IPS-11a (cell line): ENCODE data around the gene COLEC12.
"Not testable (repeated sequence)": the region's sequence is repeated elsewhere in the genome, so short reads cannot be mapped to it uniquely, and the experiment has no call there.

Source experiments
- H3K4me3 ChIP-seq: one replicate; pipeline ENCODE4 v1.5.1; 2013; ENCODE audit warnings: low read depth, low read length, control low read depth

The COLEC12 gene

DNA sequence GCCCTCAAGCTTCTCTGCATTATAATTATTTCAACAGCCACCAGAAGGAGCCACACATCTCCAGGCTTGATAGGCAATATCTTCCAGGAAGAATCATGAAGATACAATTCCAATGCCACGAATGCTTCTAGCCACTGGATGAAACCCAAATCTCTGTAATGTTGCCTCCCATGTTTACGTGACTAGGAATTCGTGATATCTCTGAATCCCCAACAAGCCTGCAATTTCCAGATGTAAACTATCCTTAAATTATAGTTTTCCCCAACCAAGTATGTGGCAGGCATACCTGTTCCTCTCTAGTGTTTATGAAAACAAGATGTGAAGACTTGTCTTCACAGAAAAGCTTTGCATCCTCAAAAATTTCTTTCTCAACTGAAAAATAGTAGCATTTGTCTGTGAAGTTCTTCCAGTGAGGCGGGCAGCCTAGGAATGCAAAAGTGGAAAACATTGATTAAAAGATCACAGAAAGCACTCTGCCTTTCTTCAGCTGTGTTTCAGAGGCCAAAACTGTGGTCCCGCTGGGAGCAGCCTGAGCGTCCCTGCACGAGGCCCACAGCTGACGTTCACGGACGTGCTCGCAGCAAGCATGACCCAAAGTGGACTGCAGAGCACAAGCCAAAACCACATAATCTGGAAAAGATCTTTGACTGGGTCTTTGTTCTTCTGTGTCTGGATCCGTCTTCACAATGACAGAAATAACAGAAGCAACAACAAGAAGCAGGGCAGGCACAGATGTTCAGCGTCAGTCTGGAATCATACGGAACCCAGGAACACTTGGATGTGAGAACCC, 167.6 kb downstream of the COLEC12 start:
- no peak overlapping the region for H3K4me3 ChIP-seq

DNA sequence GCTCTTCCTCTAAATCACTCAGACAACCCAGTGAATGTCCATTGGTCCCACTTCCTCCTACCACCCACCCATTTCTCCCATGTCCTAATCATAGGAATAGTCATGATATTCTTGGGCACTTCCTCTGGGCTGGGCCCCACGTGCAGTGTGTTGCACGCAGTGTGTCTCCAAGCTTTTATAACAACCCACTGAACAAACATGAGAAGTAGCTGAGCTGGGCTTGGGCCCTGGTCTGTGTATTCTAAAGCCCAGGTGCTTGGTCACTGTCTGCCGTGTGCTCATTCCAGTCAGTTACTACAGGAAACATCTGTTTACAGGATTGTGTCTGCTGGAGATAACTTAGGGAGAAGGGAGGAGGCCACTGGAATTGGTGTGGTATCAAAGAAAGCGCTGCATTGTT, 168.5 kb downstream of the COLEC12 start:
- no peak overlapping the region for H3K4me3 ChIP-seq

- H3K4me3 ChIP-seq, result no peak overlapping the region
Observed at GRCh38 chr18:331221-331821, 169.2 kb downstream of the COLEC12 start.

GRCh38 chr18:328928-329327, 171.6 kb downstream of the COLEC12 start:
- H3K4me3 ChIP-seq, result no peak overlapping the region

DNA sequence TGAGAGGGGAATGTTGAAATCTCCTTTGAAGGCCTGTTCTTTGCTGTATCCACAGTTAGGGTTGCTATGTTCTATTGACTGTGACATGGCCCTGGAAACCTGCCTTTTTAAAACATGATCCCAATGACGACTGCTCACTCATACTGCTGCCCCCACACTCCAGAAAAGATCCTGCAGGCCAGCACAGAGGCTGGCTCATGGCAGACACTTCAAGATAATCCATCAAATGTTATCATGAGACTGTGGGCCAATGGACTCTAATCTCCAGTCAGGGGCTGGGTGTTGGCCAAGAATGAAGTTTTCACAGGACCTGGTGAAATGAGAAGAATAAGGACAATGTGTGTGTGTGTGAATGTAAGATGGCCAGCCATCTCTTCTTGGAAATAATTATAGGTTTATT, 173.7 kb downstream of the COLEC12 start:
- no peak overlapping the region for H3K4me3 ChIP-seq

DNA sequence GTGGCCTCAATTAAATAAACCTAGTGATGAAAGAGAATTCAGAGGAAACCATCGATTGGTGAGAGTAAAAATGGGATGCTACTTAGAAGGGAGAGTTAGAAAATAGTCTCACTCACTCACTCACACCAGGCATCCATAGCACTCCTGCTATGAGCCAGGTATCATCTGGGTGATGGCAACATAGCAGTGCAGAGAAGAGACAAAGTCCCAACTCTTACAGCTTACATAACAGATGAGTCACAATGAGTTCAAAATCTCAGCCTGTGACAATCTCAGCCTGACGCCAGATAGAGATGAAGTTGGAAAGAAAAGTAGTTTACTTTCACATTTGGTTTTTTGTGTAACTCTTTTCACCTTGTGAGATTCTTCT, 177.3 kb downstream of the COLEC12 start:
- H3K4me3 ChIP-seq, result no peak overlapping the region

GRCh38 chr18:321865-322467, 178.5 kb downstream of the COLEC12 start:
- H3K4me3 ChIP-seq, result no peak overlapping the region

DNA sequence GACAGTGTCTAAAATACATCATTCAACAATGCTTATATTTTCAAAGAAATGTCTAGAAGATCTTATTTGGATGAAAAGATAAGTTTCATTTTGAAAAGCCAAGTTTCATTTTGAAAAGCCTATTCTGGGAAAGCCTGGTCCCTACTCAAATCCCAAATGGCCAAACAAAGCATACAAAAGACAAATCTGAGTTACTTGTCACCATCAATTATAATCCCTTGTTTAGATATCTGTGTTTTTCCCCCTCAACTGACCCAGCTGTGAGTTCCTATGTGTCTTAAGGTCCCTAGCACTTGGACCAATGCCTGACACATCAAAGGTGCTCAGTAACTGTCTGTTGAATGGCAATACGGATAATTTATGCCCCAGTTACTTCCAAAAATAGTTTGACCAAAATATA, 180.3 kb downstream of the COLEC12 start:
- H3K4me3 ChIP-seq, result no peak overlapping the region

GRCh38 chr18:319720-320119, 180.8 kb downstream of the COLEC12 start:
- no peak overlapping the region for H3K4me3 ChIP-seq

DNA sequence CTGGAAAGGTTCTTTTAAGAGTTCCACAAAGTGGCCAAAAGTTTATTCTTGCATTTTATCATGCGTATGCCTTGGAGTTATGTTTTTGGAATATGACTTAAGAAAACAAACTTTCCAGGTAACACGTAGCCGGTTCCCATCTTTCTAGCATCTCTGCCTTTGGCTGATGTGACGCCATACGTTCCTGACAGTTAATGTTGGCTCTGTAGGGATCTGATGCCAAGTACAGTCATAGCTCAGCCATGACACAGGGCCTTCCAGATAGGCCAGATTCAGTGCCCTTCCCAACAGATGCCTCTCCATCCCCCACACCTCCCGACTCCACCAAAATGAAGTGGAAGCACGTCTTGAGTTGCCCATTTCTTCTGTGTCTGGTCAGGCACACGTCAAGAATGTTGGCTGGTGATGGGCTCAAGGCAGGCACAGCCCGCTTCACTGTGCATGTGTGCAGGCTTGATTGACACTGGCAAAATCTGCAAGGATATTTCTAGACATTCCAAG, 181.7 kb downstream of the COLEC12 start:
- H3K4me3 ChIP-seq, result no peak overlapping the region

GRCh38 chr18:317618-318017, 182.9 kb downstream of the COLEC12 start:
- H3K4me3 ChIP-seq, result no peak overlapping the region

DNA sequence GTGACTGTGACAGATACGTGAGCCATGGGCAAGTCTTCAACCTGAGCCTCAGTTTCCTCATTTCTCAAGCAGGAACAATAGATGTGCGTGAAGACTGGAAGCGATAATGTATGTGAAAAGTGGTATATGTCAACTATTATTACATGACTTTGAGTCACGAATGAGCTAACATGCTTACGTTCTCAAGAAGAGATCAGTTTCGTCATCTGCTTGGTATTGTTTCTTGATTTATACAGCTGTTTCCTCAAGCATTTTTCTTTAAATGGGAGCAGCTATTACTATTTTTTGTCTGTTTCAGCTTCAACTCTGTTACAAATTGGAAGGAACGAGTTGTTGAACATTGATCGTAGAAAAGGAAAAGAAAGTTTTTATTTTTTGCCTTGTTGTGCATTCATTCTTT, 184.1 kb downstream of the COLEC12 start:
- no peak overlapping the region for H3K4me3 ChIP-seq

- H3K4me3 ChIP-seq, result no peak overlapping the region
Observed at GRCh38 chr18:313931-314330, 186.6 kb downstream of the COLEC12 start.

DNA sequence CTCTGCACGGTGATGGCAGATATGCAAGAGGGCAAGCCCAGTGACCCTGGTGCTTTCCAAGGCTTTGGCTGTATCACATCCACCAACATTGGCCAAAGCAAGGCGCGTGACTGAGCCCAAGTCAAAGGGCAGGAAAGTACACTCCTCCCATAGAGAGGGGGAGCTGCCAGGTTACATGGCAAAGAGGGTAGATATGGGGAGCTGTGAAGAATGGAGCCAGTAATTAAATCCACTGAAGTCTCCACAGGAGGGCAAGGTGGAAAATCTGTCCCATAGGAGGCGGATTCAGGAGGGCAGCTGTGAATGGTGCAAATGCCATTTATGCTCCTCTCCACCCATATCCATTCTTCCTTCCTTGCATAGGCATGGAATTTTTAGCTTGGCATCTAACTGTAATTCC, 188.1 kb downstream of the COLEC12 start:
- H3K4me3 ChIP-seq, result no peak overlapping the region

DNA sequence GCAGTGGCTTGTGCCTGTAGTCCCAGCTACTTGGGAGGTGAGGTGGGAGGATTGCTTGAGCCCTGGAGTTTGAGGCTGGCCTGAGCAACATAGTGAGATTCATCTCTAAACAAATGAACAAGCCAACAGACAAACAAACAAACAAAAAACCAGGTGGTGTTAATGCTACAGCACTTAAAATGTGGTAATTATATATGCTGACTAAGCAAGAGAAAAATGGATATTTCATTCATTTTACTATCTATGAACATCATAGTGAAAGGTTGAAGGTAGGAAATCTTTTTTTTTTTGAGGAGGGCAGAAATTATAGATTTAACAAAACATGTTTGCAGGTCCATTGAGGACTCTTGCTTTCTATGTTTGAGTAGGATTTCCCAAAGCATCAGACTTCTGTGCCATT, 190.5 kb downstream of the COLEC12 start:
- H3K4me3 ChIP-seq, result no peak overlapping the region

DNA sequence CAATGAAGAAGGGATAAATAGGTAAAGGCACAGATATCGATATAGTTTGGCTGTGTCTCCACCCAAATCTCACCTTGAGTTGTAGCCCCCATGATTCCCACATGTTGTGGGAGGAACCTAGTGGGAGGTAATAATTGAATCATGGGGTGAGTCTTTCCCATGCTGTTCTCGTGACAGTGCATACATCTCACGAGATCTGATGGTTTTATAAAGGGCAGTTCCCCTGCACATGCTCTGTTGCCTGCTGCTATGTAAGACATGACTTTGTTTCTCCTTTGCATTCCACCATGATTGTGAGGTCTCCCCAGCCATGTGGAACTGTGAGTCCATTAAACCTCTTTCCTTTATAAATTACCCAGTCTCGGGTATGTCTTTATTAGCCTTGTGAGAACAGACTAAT, 192.4 kb downstream of the COLEC12 start:
- not testable (repeated sequence) for H3K4me3 ChIP-seq

DNA sequence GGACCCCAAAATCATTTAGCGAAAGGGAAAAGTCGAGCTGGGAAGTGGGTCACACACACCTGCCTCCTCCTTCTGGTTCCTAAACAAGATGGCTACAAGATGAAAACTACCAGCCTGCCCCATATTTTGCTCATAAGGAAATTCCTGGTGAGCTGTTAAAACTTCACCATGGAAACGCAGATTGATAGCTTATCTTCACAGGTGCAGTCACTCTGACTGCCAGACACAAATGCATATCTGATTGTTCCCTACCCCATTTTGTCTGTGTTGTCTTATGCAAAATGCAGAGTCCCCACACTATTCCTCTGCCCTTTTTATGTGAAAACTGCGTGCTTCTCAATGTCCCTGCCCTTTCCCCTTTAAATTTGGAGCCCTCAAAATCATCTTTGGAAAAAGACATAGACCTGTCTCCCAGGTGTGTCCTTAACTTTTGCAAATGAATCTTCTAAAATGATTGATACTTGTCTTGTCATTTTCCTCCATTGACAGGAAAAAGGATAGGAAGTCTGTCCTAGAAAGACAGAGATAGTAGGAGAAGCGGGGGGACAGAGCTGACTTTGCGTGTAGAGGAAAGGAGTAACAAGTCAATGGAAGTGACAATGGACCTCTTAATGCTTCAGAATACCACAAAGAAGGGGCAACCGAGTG, 193.8 kb downstream of the COLEC12 start:
- H3K4me3 ChIP-seq, result no peak overlapping the region

DNA sequence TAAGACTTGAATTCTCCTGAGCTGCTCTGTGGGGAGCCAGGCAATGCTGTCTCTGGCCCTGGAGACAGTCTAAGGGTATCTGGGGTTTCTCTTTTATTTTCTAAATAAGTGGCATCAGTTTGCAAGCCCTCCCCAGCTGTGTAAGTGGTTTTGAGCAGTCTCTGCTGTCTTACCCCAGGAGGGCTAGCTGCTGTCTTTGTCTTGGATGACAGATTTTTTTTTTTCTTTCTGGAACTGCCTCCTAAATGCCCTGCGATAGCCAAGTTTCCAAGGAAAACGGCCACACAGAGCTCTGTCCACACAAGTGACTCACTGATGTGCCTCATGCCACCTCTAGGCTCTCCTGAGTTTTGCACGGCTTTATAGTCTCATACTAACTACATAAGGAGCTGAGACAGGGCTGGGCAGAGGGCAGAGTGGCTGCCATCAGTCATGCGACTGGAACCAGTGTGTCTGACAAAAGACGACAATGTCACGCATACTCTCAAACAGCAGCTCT, 195.4 kb downstream of the COLEC12 start:
- H3K4me3 ChIP-seq, result no peak overlapping the region

DNA sequence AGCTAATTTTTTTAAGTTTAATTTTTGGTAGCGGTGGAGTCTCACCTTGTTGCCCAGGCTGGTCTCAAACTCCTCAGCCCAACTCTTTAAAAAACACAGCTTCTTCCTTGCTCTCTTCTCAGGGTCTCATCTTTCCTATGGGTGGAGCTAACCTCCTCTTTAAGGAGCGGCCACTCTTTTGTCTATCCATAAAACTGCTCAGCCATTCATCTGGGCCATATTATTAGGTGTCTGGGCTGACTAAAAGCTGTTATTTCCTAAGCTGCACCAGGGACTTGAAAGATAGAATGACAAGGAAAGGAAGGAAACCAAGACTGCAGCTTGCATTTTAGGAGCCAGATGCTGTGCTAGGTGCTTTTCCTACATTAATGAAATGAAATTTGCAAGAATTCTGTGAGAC, 196.9 kb downstream of the COLEC12 start:
- no peak overlapping the region for H3K4me3 ChIP-seq

GRCh38 chr18:303011-303410, 197.5 kb downstream of the COLEC12 start:
- H3K4me3 ChIP-seq, result no peak overlapping the region

DNA sequence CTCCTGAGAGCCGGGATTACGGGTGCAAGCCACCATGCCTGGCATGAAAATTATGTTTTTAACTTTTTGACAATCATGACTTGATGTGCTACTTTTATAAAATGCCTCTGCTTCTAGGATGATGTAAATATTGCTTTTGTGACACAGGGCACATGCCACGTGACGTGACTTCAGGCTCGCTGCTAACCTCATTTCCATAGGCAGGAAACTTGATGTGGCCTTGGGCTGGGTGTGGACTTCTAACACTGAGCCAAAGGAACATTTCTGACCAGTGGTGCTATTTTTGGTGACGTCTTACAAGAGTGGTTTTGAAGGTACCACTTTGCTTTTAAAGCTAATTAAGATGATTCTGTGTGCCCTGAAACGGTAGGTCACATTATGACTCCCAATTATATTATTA, 198.4 kb downstream of the COLEC12 start:
- H3K4me3 ChIP-seq, result no peak overlapping the region

GRCh38 chr18:297936-298335, 202.6 kb downstream of the COLEC12 start:
- H3K4me3 ChIP-seq, result no peak overlapping the region
